Stimulated activated CD4-positive, alpha-beta T cell treated with anti-CD3 and anti-CD28 coated beads, Interleukin-15, amount 100 ng/mL, for 48 hours (primary cell): Measurements from ENCODE around the gene SLC38A11.
"Not testable (repeated sequence)": the region's sequence is repeated elsewhere in the genome, so short reads cannot be mapped to it uniquely, and the experiment has no call there.

ENCODE experiments used
- DNase-seq, 2 donors: peaks; one replicate each; pipeline ENCODE4 v3.0.0-alpha.2; 2020; ENCODE audit warnings: low read depth in 2 of 2

SLC38A11 gene

DNA sequence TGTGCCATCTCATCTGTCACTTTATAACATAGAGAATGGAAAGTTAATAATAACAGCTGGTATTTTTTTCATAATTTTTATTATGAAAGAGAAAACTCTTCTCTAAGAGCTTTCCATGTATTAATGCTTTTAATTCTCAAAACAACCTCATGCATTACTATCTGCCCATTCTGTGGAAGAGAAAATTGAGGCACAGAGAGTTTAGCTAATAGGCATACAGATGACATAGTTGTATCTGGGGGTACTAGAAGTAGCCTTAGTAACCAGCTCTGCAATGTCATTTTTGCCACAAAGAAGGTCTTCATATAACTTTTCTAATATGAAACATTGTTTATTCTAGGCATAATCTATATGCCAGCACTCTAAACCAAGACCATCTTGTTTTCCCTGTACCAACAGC lies 77.4 kb downstream of the SLC38A11 start:
- DNase-seq, result no peak

DNA sequence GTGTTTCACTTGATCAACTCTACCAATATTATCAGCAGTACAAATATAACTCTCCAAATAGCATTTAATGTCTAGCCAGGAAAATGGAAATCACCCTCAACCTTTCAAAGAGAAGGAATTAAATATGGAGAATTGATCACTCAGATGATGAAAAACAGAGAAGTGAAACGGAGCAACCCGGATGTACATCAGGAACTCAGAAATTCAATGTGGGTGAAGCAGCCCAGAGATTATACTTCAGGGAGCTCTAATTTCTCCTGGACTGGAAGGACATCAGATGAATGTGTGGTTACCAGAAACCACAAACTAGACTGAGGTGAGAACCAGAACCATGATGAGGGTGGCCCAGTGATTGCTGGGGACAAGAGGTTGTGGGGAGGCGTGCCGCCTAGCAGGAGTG lies 78.2 kb downstream of the SLC38A11 start:
- no peak for DNase-seq

DNA sequence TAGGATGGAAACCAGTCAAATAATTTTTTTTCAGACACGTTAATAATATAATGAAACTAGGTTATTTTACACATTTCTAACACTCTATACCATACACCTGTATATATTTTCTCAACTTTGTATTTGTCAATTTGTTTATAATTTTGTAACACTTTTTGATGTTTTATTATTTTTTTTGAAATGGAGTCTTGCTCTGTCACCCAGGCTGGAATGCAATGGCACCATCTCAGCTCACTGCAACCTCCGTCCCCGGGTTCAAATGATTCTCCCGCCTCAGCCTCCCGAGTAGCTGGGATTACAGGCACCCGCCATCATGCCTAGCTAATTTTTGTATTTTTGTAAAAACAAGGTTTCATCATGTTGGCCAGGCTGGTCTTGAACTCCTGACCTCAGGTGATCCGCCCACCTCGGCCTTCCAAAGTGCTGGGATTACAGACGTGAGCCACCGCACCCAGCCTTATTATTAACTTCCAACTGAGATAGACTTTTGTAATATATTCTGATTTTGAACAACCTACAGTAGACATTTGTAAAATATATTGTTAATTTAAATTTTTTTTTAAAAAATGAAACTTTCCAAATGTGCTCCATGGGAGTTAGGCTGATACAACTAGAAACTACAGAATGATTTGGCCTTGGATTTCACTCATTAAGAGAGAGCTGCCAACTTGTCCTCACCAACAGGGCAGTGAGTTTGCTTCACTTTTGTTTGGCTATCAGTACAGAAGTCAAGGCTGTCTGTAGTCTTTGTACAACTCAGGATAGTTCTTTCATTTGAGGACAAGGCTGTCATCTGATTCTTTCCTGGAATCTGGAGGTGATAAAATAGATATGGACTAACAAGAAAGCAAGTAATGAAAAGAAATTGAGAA lies 79.8 kb downstream of the SLC38A11 start:
- no peak for DNase-seq

DNA sequence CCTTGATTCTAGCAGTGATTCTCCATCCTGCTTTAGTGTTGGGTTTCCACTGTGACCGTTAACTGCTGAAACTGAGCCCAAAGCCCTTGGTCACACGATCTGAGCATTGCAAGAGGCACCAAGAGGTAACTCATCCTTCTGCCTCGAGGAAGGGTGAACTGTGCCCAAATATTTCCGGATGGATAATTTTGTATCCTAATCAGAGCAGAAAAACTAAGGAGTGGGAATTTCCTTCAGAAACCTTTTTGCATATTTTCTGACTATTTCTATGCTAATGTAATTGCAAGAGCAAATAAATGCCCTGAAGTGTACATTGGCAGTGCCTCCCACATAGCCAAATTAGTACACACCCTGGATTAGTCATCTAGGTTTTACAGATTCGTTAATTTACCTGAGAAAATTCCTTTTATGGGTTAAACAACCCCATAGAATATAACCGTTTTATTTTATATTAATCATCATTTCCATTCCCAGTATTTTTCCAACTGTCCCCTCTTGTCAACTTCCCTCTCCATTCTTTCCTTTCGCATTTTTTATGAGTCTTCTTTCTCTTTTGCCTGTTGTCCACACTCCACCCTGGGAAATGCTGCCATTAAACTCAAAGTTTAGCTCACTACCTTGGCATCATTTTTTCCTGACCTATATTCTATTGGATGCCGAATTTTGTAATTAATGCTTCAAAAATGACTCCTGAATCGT lies 82.0 kb downstream of the SLC38A11 start:
- DNase-seq, result no peak

DNA sequence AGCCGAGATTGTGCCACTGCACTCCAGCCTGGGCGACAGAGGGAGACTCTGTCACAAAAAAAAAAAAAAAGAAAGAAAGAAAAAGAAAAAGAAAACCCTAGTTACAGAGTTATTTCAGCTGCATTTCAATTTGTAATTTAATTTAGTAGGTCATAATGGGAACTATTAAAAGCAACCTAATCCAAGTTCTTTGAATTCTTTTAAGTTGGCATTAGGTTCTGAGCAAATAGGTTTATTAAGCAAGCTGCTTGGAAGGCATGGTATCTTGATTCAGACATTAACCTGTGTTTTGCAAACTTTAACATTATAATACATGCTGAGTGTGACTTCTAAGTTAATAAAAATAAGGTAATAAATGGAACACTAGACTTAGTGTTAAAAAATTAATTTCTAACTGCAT lies 83.9 kb downstream of the SLC38A11 start:
- DNase-seq, result no peak

DNA sequence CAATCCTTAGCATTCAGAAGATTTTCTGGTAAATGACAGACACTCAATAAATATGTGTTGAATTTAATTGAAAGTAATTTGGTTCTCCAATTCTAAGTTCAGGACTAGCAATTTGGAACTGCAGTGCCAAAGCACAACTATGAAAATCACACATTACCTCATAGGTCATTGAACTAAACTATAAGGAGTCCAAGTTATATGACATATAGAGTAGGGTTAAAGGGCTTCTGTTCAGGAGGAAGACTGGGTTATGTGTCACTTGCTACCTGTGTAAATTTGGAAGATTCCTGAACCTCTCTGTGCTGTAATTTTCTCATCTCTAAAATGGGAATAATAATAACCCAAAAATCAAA lies 85.9 kb downstream of the SLC38A11 start:
- no peak for DNase-seq

DNA sequence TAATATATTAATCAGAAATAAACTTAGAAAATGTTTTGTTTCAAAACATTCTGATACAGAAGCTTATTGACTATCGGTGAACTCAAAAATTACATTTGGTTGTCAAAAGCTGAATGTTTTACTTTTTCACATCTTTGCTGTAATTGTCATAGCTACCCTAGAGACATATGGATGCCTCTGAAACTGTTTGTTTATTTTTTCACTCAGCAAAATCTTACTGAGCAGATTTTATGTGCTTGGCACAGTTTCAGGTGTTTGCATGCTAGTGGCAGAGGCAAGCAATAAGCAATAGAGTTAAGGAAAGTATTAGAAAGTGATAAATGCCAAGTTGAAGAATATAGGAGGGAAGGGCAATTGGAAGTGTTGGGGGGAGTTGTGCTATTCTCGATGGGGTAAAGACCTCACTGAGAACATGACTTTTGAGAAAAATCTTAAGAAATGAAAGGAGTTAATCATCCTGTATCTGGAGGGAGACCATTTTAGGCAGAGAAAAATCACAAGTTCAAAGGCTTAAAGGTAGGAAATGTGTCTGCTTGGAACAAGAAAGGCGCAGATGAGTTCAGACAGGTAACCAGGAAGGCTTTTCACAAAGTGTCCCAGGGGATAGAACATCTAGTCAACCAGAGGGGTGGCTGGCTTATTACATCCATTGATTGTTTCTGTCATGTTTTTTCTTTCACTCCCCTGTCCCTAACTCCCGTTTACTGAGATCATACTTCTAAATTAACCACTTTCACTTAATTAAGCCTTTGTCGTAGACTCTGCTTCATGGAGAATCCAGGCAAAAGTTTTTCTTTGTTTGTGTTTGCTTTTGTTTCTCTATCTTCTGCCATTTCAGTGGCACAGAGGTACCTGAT lies 86.5 kb downstream of the SLC38A11 start:
- DNase-seq, result no peak

DNA sequence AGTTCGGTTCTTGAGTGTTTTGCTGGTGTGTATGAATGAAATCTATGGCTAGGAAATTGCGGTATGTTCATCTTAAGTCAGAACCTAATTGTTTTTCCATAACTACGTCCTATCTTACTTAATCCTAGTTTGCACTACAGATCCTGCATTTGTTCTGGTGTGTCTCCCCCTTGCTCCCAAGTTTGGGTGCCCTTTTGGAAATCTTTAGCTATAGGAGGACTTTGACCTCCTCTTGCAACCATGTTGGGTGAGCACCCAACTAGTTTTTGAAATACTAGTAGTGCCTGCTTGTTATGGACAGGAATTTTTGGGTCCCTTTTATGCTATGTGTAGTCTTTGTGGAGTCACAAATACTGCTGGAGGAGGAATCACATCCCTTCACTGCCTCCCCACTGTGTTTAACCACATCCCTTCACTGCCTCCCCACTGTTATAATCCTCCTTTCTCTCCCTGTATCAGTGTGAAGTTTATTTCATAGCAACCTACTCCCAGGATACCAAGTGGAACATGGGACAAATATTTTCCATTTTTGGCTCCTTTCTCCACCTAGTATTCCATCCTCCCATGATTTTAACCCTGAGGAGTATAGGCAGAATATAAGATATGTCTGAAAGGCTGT lies 87.4 kb downstream of the SLC38A11 start:
- no peak for DNase-seq

DNA sequence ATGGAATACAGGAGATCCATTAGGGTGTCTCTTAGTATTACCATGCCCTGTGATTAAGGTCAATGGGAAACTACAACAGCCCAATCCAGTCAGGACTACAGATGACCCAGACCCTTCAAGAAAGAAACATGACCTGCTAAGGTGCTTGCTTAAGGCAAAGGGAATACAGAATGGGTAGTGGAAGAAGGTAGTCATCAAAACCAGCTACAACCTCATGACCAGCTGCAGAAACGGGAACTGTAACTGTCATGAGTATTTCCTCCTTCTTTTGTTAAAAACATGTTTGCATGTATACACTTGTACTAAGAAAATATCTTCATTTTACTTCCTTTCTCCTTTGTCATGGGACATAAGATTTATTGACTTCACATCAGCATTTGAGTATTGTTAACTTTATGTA lies 88.9 kb downstream of the SLC38A11 start:
- DNase-seq, result not testable (repeated sequence)

DNA sequence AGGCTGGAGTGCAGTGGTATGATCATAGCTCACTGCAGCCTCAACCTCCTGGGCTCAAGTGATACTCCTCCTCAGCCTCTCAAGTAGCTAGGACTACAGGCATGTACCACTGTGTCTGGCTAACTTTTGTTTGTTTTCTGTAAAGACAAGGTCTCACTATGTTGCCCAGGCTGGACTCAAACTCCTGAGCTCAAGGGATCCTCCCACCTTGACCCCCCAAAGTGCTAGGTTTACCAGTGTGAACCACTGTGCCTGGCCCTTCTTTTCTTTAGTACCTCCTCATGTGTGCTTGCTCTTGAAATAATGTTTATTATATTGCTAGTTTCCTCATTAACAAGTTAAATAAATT lies 94.7 kb downstream of the SLC38A11 start:
- DNase-seq, result no peak

DNA sequence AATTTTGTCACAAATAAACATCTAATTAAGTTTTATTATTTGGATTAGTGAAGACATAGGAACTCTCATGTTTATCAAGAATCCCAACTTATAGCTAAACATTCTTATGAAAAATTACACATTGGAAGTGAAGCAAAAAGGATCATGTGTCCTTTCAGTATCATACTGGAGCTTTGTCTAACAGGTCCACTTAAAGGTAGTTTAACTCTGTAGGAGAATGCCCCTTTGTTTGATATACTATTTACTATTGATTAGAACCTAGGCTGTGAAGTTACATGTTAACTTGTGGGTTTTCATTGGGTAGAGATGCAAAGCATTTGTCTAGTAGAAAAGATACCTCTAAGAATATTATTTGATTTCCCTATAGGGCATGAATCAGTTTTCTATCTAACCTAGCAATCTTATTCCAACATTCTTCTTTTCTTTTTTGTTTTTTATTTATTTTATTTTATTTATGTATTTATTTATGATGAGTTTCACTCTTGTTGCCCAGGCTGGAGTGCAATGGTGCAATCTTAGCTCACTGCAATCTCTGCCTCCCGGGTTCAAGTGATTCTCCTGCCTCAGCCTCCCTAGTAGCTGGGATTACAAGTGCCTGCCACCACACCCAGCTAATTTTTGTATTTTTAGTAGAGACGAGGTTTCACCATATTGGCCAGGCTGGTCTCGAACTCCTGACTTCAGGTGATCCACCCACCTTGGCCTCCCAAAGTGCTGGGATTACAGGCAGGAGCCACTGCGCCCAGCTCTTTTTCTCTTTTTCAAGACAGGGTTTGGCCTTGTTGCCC lies 95.2 kb downstream of the SLC38A11 start:
- not testable (repeated sequence) for DNase-seq

DNA sequence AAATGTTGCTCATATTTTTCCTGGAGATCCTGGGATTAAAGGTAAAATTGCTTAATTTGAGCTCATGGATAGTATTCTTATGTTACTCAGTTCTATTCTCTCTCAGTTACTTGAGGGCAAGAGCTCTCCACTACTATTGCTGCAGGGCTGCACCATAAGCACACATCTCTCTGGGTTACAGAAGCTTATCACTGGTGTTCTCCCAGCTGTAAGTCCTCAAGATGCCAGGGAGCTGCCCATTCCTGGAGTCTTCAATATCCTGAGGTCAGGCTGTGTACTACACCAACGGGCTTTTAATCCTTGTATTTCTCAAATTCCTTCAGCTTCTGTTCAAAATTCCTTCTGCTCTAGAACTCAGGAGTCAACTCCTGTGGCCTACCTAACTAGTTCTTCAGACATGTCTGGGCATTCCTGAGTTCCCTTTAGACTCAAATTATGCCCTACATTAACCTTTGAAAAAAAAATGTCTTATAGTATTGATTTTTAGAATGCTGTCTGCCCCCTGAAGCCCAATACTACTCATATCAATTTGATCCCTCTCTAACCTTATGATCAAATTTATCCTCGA lies 96.0 kb downstream of the SLC38A11 start:
- DNase-seq, result no peak

DNA sequence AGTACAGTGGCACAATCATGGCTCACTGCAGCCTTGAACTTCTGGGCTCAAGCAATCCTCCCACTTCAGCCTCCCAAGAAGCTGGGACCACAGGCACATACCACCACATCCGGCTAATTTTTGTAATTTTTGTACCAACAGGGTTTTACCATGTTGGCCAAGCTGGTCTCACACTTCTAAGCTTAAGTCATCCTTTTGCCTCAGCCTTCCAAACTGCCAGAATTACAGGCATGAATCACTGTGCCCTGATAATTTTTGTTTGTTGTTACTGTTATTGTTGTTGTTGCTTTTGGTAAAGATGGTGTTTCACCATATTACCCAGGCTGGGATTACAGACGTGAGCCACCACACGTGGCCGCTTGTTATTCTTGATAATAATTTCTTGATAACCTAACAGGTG lies 103.2 kb downstream of the SLC38A11 start:
- DNase-seq, result no peak

DNA sequence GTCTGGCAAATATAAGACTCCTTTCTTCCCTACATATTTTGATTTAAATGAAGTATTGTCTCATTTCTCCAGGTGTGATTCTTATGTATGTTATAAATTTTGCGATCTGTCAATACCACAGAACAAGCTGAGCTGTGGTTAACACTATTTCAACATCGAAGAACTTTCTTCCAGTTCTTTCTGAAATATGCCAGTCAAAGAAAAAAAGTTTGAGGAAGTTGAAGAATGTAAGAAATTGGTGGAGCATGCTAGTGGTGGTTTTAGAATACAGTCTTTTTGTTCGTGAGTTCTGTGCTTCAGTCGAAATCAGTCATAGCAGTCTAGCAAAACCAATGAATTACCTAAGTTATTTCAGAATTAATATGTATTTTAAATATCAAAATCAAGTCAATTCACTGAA lies 105.1 kb downstream of the SLC38A11 start:
- DNase-seq, result no peak

DNA sequence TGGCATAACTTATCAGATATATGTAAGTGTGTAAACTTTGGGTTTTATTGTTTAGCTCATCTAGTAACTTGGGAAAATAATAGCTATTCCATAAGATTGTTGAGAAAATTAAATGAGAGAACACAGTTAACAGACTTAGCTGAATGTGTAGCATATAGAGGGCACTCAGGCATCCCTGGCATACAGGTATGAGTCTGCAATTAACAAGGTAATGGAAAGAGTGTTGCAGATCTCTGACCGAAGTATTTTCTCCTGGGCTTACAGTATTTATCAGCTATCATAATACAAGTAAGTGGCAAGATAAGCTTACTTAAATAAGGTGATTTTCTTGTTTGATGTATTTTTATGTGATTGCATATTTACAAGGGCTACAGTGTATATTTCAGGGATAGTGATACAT lies 105.8 kb downstream of the SLC38A11 start:
- DNase-seq, result no peak

DNA sequence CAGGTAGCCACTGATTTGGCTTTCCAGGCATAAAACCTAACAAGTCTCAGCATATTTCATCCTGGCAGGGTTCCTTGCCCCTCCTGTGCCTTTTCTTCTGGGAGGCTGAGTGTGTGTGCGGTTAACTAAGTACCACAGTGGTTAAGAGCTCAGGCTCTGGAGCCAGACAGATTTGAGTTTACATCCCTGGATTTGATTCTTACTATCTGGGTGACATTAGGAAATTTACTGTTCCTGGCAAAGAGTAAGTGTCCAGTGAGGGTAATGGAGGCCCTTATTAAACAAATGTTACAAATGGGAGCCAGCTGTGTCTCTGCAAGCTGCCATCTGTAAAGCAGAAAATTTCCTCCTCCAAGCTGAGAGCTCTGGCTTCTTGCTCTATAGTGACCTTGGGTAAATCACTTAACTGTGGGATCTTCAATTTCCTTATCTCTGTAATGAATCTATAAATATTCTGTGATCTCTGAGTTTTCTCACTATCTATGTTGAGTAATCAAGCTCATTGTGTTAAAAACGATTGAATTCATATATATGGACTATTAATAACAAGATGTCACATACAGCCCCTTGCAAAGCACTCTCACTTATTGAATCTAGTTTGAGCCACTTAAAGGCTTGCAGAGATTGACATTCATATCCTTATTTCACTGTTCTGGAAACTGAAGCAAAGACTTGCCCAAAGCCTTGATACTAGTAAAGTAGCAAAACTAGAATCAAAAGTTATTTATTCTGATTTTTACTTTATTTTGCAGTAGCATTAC lies 107.2 kb downstream of the SLC38A11 start:
- no peak for DNase-seq

DNA sequence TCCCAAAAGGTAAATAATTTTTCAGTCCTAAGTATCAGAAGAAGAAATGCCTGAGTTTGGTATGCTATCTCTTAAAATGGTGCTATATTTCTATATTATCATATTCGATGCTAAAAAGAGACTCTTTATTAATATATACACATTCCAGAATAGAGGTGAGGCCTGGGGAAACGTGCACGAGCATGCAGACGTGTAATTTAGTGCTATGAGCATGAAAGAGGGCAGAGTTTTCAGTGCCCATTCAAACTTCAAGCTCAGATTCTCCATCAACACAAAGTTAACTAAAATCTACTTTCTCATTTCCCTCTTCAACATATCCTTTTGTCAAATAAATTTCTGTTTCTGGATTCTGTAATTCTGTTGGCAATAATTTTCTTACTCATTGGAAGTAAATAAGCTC lies 108.0 kb downstream of the SLC38A11 start:
- no peak for DNase-seq

DNA sequence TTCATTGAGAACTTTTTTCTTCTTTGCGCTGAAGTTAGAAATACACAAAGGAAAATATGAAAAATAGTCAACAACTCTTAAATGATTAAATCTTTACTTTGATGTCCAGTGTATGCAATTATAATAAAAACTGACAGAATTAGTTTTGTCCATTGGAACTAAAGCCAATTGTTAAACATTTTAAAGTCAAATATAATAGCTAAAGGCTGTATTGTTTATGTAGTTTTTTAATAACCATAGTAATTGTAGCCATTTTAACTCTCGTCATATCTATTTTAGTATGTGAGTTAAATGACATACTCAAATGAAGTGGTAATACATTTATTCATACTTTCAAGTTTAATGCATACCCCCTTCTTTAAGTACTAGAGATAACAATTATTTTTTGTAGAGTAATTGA lies 109.0 kb downstream of the SLC38A11 start:
- no peak for DNase-seq
